ENCODE results near the gene CDC7.

GRCh38 chr1:91500756-91501522, at the start of gene CDC7:
- TF ChIP-seq EZH2 (IDR thresholded peaks at IDR 0.05) (no peak), POLR2AphosphoS5 (IDR thresholded peaks at IDR 0.05; ENCODE audit: borderline replicate concordance, low read depth, low read length) (peak; percentile 82), FOXP2 (optimal IDR thresholded peaks at IDR 0.05; ENCODE audit: control extremely low read depth, extremely low read length, insufficient read depth) (peak; percentile 54)
